Mesenchymal stem cell (in vitro differentiated cells and primary cell): ENCODE results near the gene DNAJC5.
"Not testable (repeated sequence)": the region's sequence is repeated elsewhere in the genome, so short reads cannot be mapped to it uniquely, and the experiment has no call there.

Experiments used
- DNase-seq: peaks from one replicate; pipeline ENCODE4 v3.0.0-alpha.2; 2013
- H2AFZ ChIP-seq: one replicate; pipeline ENCODE4 v1.6.1; 2013; ENCODE audit warnings: low read depth, mild to moderate bottlenecking, control low read depth, inconsistent platforms, low read length, moderate library complexity
- H2AK5ac ChIP-seq: 2 replicates; pipeline ENCODE4 v1.6.1; 2013; ENCODE audit warnings: low read length, moderate library complexity, mild to moderate bottlenecking, inconsistent platforms; ENCODE audit not compliant: severe bottlenecking
- H2BK120ac ChIP-seq: one replicate; pipeline ENCODE4 v1.6.1; 2013; ENCODE audit warnings: low read depth, mild to moderate bottlenecking, inconsistent platforms, low read length, moderate library complexity
- H2BK12ac ChIP-seq, 2 experiments: one replicate each; pipeline ENCODE4 v1.6.1; 2013; ENCODE audit warnings: inconsistent platforms in 2 of 2, low read length in 2 of 2, mild to moderate bottlenecking in 2 of 2, moderate library complexity in 2 of 2, control low read depth in 1 of 2
- H2BK15ac ChIP-seq: one replicate; pipeline ENCODE4 v1.6.1; 2013; ENCODE audit warnings: mild to moderate bottlenecking, low read depth, inconsistent platforms; ENCODE audit not compliant: poor library complexity, severe bottlenecking
- H2BK5ac ChIP-seq: 2 replicates; pipeline ENCODE4 v1.6.1; 2013; ENCODE audit warnings: low read depth, mild to moderate bottlenecking, low read length, control low read depth, inconsistent platforms; ENCODE audit not compliant: poor library complexity, severe bottlenecking
- H3K14ac ChIP-seq, 2 experiments: one replicate each; pipeline ENCODE4 v1.6.1; 2013; ENCODE audit warnings: inconsistent platforms in 2 of 2, low read length in 2 of 2, control low read depth in 1 of 2, mild to moderate bottlenecking in 1 of 2, moderate library complexity in 1 of 2
- H3K18ac ChIP-seq, 2 experiments: one replicate each; pipeline ENCODE4 v1.6.1; 2013; ENCODE audit warnings: inconsistent platforms in 2 of 2, low read length in 2 of 2, control low read depth in 1 of 2, low read depth in 1 of 2, mild to moderate bottlenecking in 1 of 2
- H3K23ac ChIP-seq, 2 experiments: one replicate each; pipeline ENCODE4 v1.6.1; 2013; ENCODE audit warnings: inconsistent platforms in 2 of 2, low read length in 2 of 2, mild to moderate bottlenecking in 2 of 2, moderate library complexity in 2 of 2, control low read depth in 1 of 2
- H3K27ac ChIP-seq: 2 replicates; pipeline ENCODE4 v1.5.1; 2013; ENCODE audit warnings: mild to moderate bottlenecking, moderate library complexity, low read length, control low read depth, inconsistent platforms; ENCODE audit not compliant: poor library complexity, severe bottlenecking
- H3K27me3 ChIP-seq, 2 experiments: 2 replicates each; pipeline versions ENCODE4 v1.6.1 to v1.7.0; 2013; ENCODE audit warnings: low read length in 2 of 2, mild to moderate bottlenecking in 2 of 2, moderate library complexity in 2 of 2, control low read depth in 1 of 2, inconsistent platforms in 1 of 2; ENCODE audit not compliant: control insufficient read depth in 1 of 2, insufficient read depth in 1 of 2
- H3K36me3 ChIP-seq, 2 experiments: 2 replicates each; pipeline versions ENCODE4 v1.6.1 to v1.7.0; 2013; ENCODE audit warnings: low read length in 2 of 2, control low read depth in 1 of 2, inconsistent platforms in 1 of 2, low read depth in 1 of 2, mild to moderate bottlenecking in 1 of 2; ENCODE audit not compliant: insufficient read depth in 2 of 2, control insufficient read depth in 1 of 2
- H3K4ac ChIP-seq, 2 experiments: one replicate each; pipeline ENCODE4 v1.6.1; 2013; ENCODE audit warnings: inconsistent platforms in 2 of 2, low read length in 2 of 2, mild to moderate bottlenecking in 2 of 2, moderate library complexity in 2 of 2, control low read depth in 1 of 2, low read depth in 1 of 2
- H3K4me1 ChIP-seq: 2 replicates; pipeline ENCODE4 v1.6.1; 2013; ENCODE audit warnings: low read depth, low read length, control low read depth; ENCODE audit not compliant: control insufficient read depth, insufficient read depth
- H3K4me2 ChIP-seq: 2 replicates; pipeline ENCODE4 v1.6.1; 2013; ENCODE audit warnings: low read length, mild to moderate bottlenecking, inconsistent platforms; ENCODE audit not compliant: poor library complexity, severe bottlenecking
- H3K4me3 ChIP-seq, 2 experiments: 2 replicates each; pipeline versions ENCODE4 v1.5.1 to v1.7.0; 2013; ENCODE audit warnings: low read length in 2 of 2, mild to moderate bottlenecking in 2 of 2, control low read depth in 1 of 2, low read depth in 1 of 2; ENCODE audit not compliant: insufficient read depth in 1 of 2
- H3K79me1 ChIP-seq: replicated peaks from 2 replicates; pipeline ENCODE4 v1.6.1; 2013; ENCODE audit warnings: mild to moderate bottlenecking, control low read depth, low read length, inconsistent platforms; ENCODE audit not compliant: poor library complexity, severe bottlenecking
- H3K9ac ChIP-seq: 2 replicates; pipeline ENCODE4 v1.7.0; 2013; ENCODE audit warnings: mild to moderate bottlenecking, low read length, moderate library complexity
- H3K9me3 ChIP-seq: 2 replicates; pipeline ENCODE4 v1.7.0; 2013; ENCODE audit warnings: mild to moderate bottlenecking, low read length; ENCODE audit not compliant: control insufficient read depth
- H4K8ac ChIP-seq: one replicate; pipeline ENCODE4 v1.6.1; 2013; ENCODE audit warnings: inconsistent platforms, mild to moderate bottlenecking, low read length, moderate library complexity
- H4K91ac ChIP-seq: one replicate; pipeline ENCODE4 v1.6.1; 2013; ENCODE audit warnings: mild to moderate bottlenecking, low read length, inconsistent platforms
- WGBS: methylation state at CpG from one replicate; pipeline ENCODE4 v1.1.7; 2013; ENCODE audit warnings: mixed read lengths; 5-methylcytosine and 5-hydroxymethylcytosine counted together

The DNAJC5 gene

GRCh38 chr20:63929473-63929883 lies 34.6 kb downstream of the DNAJC5 start:
- not testable (repeated sequence) for H2AK5ac ChIP-seq, DNase-seq, H3K27ac ChIP-seq, H3K27me3 ChIP-seq, H4K8ac ChIP-seq, H3K4me3 ChIP-seq, H3K4me2 ChIP-seq, H2BK5ac ChIP-seq, H2BK15ac ChIP-seq, H3K9ac ChIP-seq, H2AFZ ChIP-seq, H3K9me3 ChIP-seq, H2BK12ac ChIP-seq, H4K91ac ChIP-seq, H3K14ac ChIP-seq, H3K23ac ChIP-seq, H2BK120ac ChIP-seq, H3K4ac ChIP-seq, H3K18ac ChIP-seq
- Histone ChIP-seq H3K79me1 (peaks cover 57% of the 10 kb centered on the region), H3K4me1 (peaks cover 22% of the 10 kb centered on the region), H3K36me3 (peaks cover 69 to 77% of the 10 kb centered on the region in 2 experiments)
- 97% methylated on average over 31 of the region's 31 CpGs for WGBS

- Histone ChIP-seq H3K79me1 (peaks cover 50% of the 10 kb centered on the region), H3K27me3 (no peaks in the 10 kb centered on the region), H2BK120ac (no peak overlapping the region), H4K8ac (no peak overlapping the region), H2BK12ac (no peak overlapping the region), H2AFZ (no peak overlapping the region), H3K4me3 (no peak overlapping the region), H3K9ac (no peak overlapping the region), H3K14ac (no peak overlapping the region), H4K91ac (no peak overlapping the region), H2BK15ac (no peak overlapping the region), H3K9me3 (no peaks in the 10 kb centered on the region), H3K36me3 (peaks cover 85 to 87% of the 10 kb centered on the region in 2 experiments), H3K4me1 (peaks cover 34% of the 10 kb centered on the region), H2BK5ac (no peak overlapping the region), H3K27ac (no peak overlapping the region), H2AK5ac (no peak overlapping the region), H3K23ac (no peak overlapping the region), H3K4ac (no peak overlapping the region), H3K18ac (no peak overlapping the region), H3K4me2 (no peak overlapping the region)
- WGBS = 96% methylated on average over 37 of the region's 37 CpGs
- no peak for DNase-seq
Observed at GRCh38 chr20:63930971-63931553, 36.1 kb downstream of the DNAJC5 start.

- no peak for DNase-seq
- Histone ChIP-seq H3K27ac (no peak overlapping the region), H3K4ac (no peak overlapping the region), H2AFZ (no peak overlapping the region), H2BK12ac (no peak overlapping the region), H3K4me1 (peaks cover 34% of the 10 kb centered on the region), H3K18ac (no peak overlapping the region), H3K9ac (no peak overlapping the region), H3K27me3 (no peaks in the 10 kb centered on the region), H4K8ac (no peak overlapping the region), H3K36me3 (peaks cover 83 to 86% of the 10 kb centered on the region in 2 experiments), H3K4me3 (no peak overlapping the region), H2AK5ac (no peak overlapping the region), H3K79me1 (peaks cover 45% of the 10 kb centered on the region), H3K23ac (no peak overlapping the region), H2BK5ac (no peak overlapping the region), H3K14ac (no peak overlapping the region), H2BK120ac (no peak overlapping the region), H3K4me2 (no peak overlapping the region), H3K9me3 (no peaks in the 10 kb centered on the region), H4K91ac (no peak overlapping the region), H2BK15ac (no peak overlapping the region)
- WGBS = 99% methylated on average over 19 of the region's 19 CpGs
Observed at GRCh38 chr20:63931735-63932134, 36.8 kb downstream of the DNAJC5 start.

GRCh38 chr20:63932606-63933160 lies 37.8 kb downstream of the DNAJC5 start:
- Histone ChIP-seq H4K8ac (no peak overlapping the region), H2BK15ac (no peak overlapping the region), H3K27me3 (no peaks in the 10 kb centered on the region), H4K91ac (no peak overlapping the region), H3K27ac (no peak overlapping the region), H2AFZ (no peak overlapping the region), H2AK5ac (no peak overlapping the region), H3K4ac (no peak overlapping the region), H3K79me1 (peaks cover 44% of the 10 kb centered on the region), H3K4me2 (no peak overlapping the region), H2BK120ac (no peak overlapping the region), H3K14ac (no peak overlapping the region), H2BK12ac (no peak overlapping the region), H2BK5ac (no peak overlapping the region), H3K9ac (no peak overlapping the region), H3K9me3 (no peaks in the 10 kb centered on the region), H3K36me3 (peaks cover 84 to 86% of the 10 kb centered on the region in 2 experiments), H3K23ac (no peak overlapping the region), H3K4me3 (no peak overlapping the region), H3K4me1 (peaks cover 34% of the 10 kb centered on the region), H3K18ac (no peak overlapping the region)
- WGBS = 96% methylated on average over 17 of the region's 17 CpGs
- DNase-seq = no peak
